ES-I3 (cell line): ENCODE data around the gene CFAP90.

Experiments
- H3K36me3 ChIP-seq: 2 replicates; pipeline ENCODE4 v1.6.1; 2013; ENCODE audit warnings: mild to moderate bottlenecking, low read length, control low read depth, moderate library complexity; ENCODE audit not compliant: insufficient read depth
- H3K4me1 ChIP-seq: 2 replicates; pipeline ENCODE4 v1.6.1; 2013; ENCODE audit warnings: mild to moderate bottlenecking, control low read depth, low read length; ENCODE audit not compliant: insufficient read depth
- H3K9ac ChIP-seq: 2 replicates; pipeline ENCODE4 v1.6.1; 2013; ENCODE audit warnings: low read depth, mild to moderate bottlenecking, low read length, moderate library complexity
- H3K9me3 ChIP-seq: 2 replicates; pipeline ENCODE4 v1.6.1; 2013; ENCODE audit warnings: mild to moderate bottlenecking, low read length, moderate library complexity; ENCODE audit not compliant: control insufficient read depth, insufficient read depth

Gene CFAP90

DNA sequence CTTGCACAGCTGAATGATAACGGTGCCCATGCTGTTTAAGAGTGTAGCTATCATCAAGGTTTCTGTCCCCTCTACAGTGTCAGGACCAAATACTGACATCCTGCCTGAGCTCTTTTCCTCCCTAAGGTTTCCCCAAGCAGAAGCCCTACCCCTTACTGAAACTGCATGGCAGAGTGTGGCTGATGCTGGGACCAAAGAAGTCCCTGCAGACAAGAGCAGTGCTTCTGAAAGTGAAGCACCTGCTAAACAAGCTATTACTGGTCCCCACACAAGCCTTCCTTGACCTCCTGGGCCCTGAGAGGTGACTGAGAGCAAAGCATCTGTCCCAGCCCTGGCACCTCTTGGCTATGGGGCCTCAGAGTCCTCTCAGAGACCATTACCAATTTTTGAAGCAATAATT is 56.1 kb downstream of the CFAP90 start:
- no peak overlapping the region for H3K9ac ChIP-seq
- H3K4me1 ChIP-seq = 0 out of 2 replicates have a peak, but pooled peaks cover 5% of the 10 kb centered on the region
- peaks cover 4% of the 10 kb centered on the region; the same call in 1 of the 2 replicates for H3K36me3 ChIP-seq
- H3K9me3 ChIP-seq = no peaks in the 10 kb centered on the region

GRCh38 chr5:7794311-7794710 is 56.6 kb downstream of the CFAP90 start:
- no peaks in the 10 kb centered on the region for H3K9me3 ChIP-seq
- peaks cover 1% of the 10 kb centered on the region; the same call in 1 of the 2 replicates for H3K36me3 ChIP-seq
- H3K9ac ChIP-seq = no peak overlapping the region
- H3K4me1 ChIP-seq = 0 out of 2 replicates have a peak, but pooled peaks cover 5% of the 10 kb centered on the region

- H3K9ac ChIP-seq = no peak overlapping the region
- 0 out of 2 replicates have a peak, but pooled peaks cover 5% of the 10 kb centered on the region for H3K4me1 ChIP-seq
- H3K36me3 ChIP-seq = no peaks in the 10 kb centered on the region; the same call in 1 of the 2 replicates
- H3K9me3 ChIP-seq = no peaks in the 10 kb centered on the region
Observed at GRCh38 chr5:7793895-7794294, 57.0 kb downstream of the CFAP90 start.

DNA sequence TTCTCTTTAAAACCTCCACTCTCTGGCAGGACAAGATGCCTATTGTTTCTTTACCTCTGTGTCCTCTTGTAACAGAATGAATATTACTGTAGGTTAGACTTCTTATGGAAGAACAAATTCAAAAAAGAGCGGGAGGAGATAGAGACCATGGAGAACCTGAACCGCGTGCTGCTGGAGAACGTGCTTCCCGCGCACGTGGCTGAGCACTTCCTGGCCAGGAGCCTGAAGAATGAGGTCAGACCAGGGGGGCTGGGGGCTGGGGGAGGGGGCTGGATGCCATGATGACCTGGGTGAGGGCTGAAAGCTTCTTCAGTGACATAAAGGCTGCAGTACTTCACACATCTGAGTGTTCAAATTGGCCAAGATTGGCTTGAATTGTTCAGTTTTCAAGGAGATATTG is 61.4 kb downstream of the CFAP90 start:
- no peaks in the 10 kb centered on the region for H3K36me3 ChIP-seq
- H3K9ac ChIP-seq = no peak overlapping the region
- H3K4me1 ChIP-seq = 0 out of 2 replicates have a peak, but pooled peaks cover 5% of the 10 kb centered on the region
- no peaks in the 10 kb centered on the region for H3K9me3 ChIP-seq

GRCh38 chr5:7787770-7788169 is 63.2 kb downstream of the CFAP90 start:
- no peak overlapping the region for H3K9ac ChIP-seq
- H3K36me3 ChIP-seq = no peaks in the 10 kb centered on the region
- H3K4me1 ChIP-seq = 0 out of 2 replicates have a peak, but pooled peaks cover 5% of the 10 kb centered on the region
- H3K9me3 ChIP-seq = no peaks in the 10 kb centered on the region

GRCh38 chr5:7784683-7785380 is 66.1 kb downstream of the CFAP90 start:
- Histone ChIP-seq H3K4me1 (no peaks in the 10 kb centered on the region), H3K9ac (no peak overlapping the region), H3K36me3 (no peaks in the 10 kb centered on the region), H3K9me3 (no peaks in the 10 kb centered on the region)

DNA sequence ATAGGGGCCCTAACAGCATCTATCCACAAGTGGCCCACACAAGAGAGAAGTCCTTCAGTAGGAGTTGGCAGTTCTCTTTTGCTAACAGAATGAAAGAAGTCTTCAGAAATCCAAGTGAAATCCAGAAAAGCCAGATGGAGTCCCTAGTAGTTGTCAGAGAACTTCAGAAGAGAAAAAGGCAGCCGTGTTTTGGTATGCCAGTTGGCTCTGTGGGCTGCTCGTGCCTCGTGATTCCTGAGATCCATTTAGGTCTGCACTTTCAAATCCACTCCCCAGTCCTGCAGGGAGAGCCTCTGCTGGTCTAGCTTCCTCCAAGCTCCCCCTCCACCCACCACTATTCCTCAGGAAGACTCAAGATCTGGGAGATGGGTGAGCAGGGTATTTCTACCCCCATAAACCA is 69.0 kb downstream of the CFAP90 start:
- H3K9me3 ChIP-seq = no peaks in the 10 kb centered on the region
- H3K9ac ChIP-seq = no peak overlapping the region
- no peaks in the 10 kb centered on the region for H3K36me3 ChIP-seq
- H3K4me1 ChIP-seq = no peaks in the 10 kb centered on the region
